PFSK-1 (cell line): ENCODE data around the gene PRR7.

Experiments used
- POLR2AphosphoS5 ChIP-seq: IDR thresholded peaks from 2 replicates; pipeline ENCODE4 v1.6.1; 2012; ENCODE audit warnings: low read depth, mild to moderate bottlenecking, control low read depth, low read length, moderate library complexity
- REST ChIP-seq, 2 experiments: IDR thresholded peaks; 2 replicates each; pipeline versions ENCODE4 v1.6.1 to v1.8.0; 2011 to 2012; ENCODE audit warnings: low read depth in 2 of 2, low read length in 2 of 2, control low read depth in 1 of 2, inconsistent platforms in 1 of 2, mild to moderate bottlenecking in 1 of 2, moderate library complexity in 1 of 2; ENCODE audit not compliant: insufficient read depth in 1 of 2
- SIN3A ChIP-seq: IDR thresholded peaks from 2 replicates; pipeline ENCODE4 v1.6.1; 2012; ENCODE audit warnings: mild to moderate bottlenecking, low read length, moderate library complexity, borderline replicate concordance; ENCODE audit not compliant: insufficient read depth
- TAF1 ChIP-seq: IDR thresholded peaks from 2 replicates; pipeline ENCODE4 v1.6.1; 2012; ENCODE audit warnings: low read length, control low read depth, borderline replicate concordance; ENCODE audit not compliant: insufficient read depth

GRCh38 chr5:177468685-177469628 lies 22.3 kb downstream of the PRR7 start:
- TF ChIP-seq REST (IDR thresholded peaks at IDR 0.05; ENCODE audit: insufficient read depth in 1 of 2, low read depth in 2 of 2, low read length in 2 of 2), result no peak
- no peak for TF ChIP-seq TAF1
- TF ChIP-seq POLR2AphosphoS5, result no peak
- TF ChIP-seq SIN3A, result no peak
